ENCODE data around the gene LSAMP. TPM values are rescaled to one million over a fixed set of nuclear protein-coding genes. Genes with fewer than 3 reads are reported as not detected.

LSAMP gene
- total RNA-seq, 1 donor from 2014 or later = 18.0 TPM

- Histone ChIP-seq H4K20me1 (ENCODE audit: low read depth) (no peaks in the 10 kb centered on the region), H3K4me2 (no peak overlapping the region), H3K36me3 (no peaks in the 10 kb centered on the region), H3K9ac (no peak overlapping the region), H2AFZ (replicated peaks) (no peak overlapping the region), H3K27ac (no peak overlapping the region), H3K9me3 (ENCODE audit: low read depth) (no peaks in the 10 kb centered on the region), H3K4me1 (peaks cover 5% of the 10 kb centered on the region), H3K27me3 (no peaks in the 10 kb centered on the region), H3K79me2 (ENCODE audit: low read depth) (no peaks in the 10 kb centered on the region), H3K4me3 (no peak overlapping the region), H3F3A (ENCODE audit: low read depth) (no peaks in the 10 kb centered on the region)
- no peak overlapping the region for H3K27ac Mint-ChIP-seq
- no peaks in the 10 kb centered on the region for H3K4me1 Mint-ChIP-seq
- no peak for TF ChIP-seq EZH2 (IDR thresholded peaks at IDR 0.05)
- TF ChIP-seq EZH2phosphoT487 (IDR thresholded peaks at IDR 0.05) = no peak
- TF ChIP-seq CTCF (IDR thresholded peaks at IDR 0.05) = no peak
- peaks cover 6% of the 10 kb centered on the region for H3K36me3 Mint-ChIP-seq
- peaks cover 3% of the 10 kb centered on the region for H3K27me3 Mint-ChIP-seq (ENCODE audit: insufficient read depth, low read depth)
- H3K4me3 Mint-ChIP-seq = no peak overlapping the region
- peaks cover 14% of the 10 kb centered on the region for H3K9me3 Mint-ChIP-seq
- no peak for DNase-seq (ENCODE audit: low spot score)
Measured at GRCh38 chr3:116331380-116331779, 113.9 kb downstream of the LSAMP start.

GRCh38 chr3:116322750-116323375 is 122.4 kb downstream of the LSAMP start:
- Histone ChIP-seq H3K36me3 (no peaks in the 10 kb centered on the region), H4K20me1 (ENCODE audit: low read depth) (peaks cover 9% of the 10 kb centered on the region), H3K79me2 (ENCODE audit: low read depth) (no peaks in the 10 kb centered on the region), H3K9ac (no peak overlapping the region), H3F3A (ENCODE audit: low read depth) (no peaks in the 10 kb centered on the region), H3K9me3 (ENCODE audit: low read depth) (no peaks in the 10 kb centered on the region), H3K27ac (no peak overlapping the region), H3K4me3 (no peak overlapping the region), H3K27me3 (no peaks in the 10 kb centered on the region), H3K4me1 (peaks cover 10% of the 10 kb centered on the region), H2AFZ (replicated peaks) (no peak overlapping the region), H3K4me2 (no peak overlapping the region)
- Mint-ChIP-seq H3K27me3 (ENCODE audit: insufficient read depth, low read depth) (no peaks in the 10 kb centered on the region), H3K27ac (no peak overlapping the region), H3K4me1 (no peaks in the 10 kb centered on the region), H3K9me3 (no peaks in the 10 kb centered on the region), H3K4me3 (no peak overlapping the region), H3K36me3 (peaks cover 4% of the 10 kb centered on the region)
- TF ChIP-seq CTCF (IDR thresholded peaks at IDR 0.05) (no peak), EZH2 (IDR thresholded peaks at IDR 0.05) (no peak), EZH2phosphoT487 (IDR thresholded peaks at IDR 0.05) (no peak)
- no peak for DNase-seq (ENCODE audit: low spot score)

- H3K4me3 Mint-ChIP-seq = no peak overlapping the region
- Histone ChIP-seq H3K4me3 (no peak overlapping the region), H4K20me1 (ENCODE audit: low read depth) (peaks cover 9% of the 10 kb centered on the region), H2AFZ (replicated peaks) (no peak overlapping the region), H3K9me3 (ENCODE audit: low read depth) (no peaks in the 10 kb centered on the region), H3K4me2 (peak overlapping the region; percentile 2), H3K27ac (no peak overlapping the region), H3K27me3 (no peaks in the 10 kb centered on the region), H3K9ac (no peak overlapping the region), H3F3A (ENCODE audit: low read depth) (no peaks in the 10 kb centered on the region), H3K36me3 (no peaks in the 10 kb centered on the region), H3K4me1 (peaks cover 10% of the 10 kb centered on the region), H3K79me2 (ENCODE audit: low read depth) (no peaks in the 10 kb centered on the region)
- DNase-seq (ENCODE audit: low spot score) = peak; percentile 36
- H3K27me3 Mint-ChIP-seq (ENCODE audit: insufficient read depth, low read depth) = no peaks in the 10 kb centered on the region
- no peak for TF ChIP-seq EZH2 (IDR thresholded peaks at IDR 0.05)
- no peak for TF ChIP-seq CTCF (IDR thresholded peaks at IDR 0.05)
- peak; percentile 93 for TF ChIP-seq EZH2phosphoT487 (IDR thresholded peaks at IDR 0.05)
- no peaks in the 10 kb centered on the region for H3K9me3 Mint-ChIP-seq
- peaks cover 3% of the 10 kb centered on the region for H3K4me1 Mint-ChIP-seq
- no peak overlapping the region for H3K27ac Mint-ChIP-seq
- H3K36me3 Mint-ChIP-seq = peaks cover 4% of the 10 kb centered on the region
Measured at GRCh38 chr3:116318370-116318769, 126.9 kb downstream of the LSAMP start.

Measured in neural progenitor cell (in vitro differentiated cells).